VCaP (cell line): Measurements from ENCODE around the gene SLC35F2.

Source experiments
- H3K27ac ChIP-seq: fragments of 450-650 bp; 2 replicates; pipeline ENCODE4 v1.5.1; 2017
- TF ChIP-seq, protein P1 (sequence below): fragments of 450-650 bp; conservative IDR thresholded peaks from 2 replicates; pipeline ENCODE4 v1.5.1; 2017; ENCODE audit warnings: mild to moderate bottlenecking, moderate library complexity

SLC35F2 gene

GRCh38 chr11:107821199-107821927 lies 37.2 kb downstream of the SLC35F2 start:
- no peak overlapping the region for H3K27ac ChIP-seq
- TF ChIP-seq, protein P1, sequence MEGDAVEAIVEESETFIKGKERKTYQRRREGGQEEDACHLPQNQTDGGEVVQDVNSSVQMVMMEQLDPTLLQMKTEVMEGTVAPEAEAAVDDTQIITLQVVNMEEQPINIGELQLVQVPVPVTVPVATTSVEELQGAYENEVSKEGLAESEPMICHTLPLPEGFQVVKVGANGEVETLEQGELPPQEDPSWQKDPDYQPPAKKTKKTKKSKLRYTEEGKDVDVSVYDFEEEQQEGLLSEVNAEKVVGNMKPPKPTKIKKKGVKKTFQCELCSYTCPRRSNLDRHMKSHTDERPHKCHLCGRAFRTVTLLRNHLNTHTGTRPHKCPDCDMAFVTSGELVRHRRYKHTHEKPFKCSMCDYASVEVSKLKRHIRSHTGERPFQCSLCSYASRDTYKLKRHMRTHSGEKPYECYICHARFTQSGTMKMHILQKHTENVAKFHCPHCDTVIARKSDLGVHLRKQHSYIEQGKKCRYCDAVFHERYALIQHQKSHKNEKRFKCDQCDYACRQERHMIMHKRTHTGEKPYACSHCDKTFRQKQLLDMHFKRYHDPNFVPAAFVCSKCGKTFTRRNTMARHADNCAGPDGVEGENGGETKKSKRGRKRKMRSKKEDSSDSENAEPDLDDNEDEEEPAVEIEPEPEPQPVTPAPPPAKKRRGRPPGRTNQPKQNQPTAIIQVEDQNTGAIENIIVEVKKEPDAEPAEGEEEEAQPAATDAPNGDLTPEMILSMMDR: no peak

DNA sequence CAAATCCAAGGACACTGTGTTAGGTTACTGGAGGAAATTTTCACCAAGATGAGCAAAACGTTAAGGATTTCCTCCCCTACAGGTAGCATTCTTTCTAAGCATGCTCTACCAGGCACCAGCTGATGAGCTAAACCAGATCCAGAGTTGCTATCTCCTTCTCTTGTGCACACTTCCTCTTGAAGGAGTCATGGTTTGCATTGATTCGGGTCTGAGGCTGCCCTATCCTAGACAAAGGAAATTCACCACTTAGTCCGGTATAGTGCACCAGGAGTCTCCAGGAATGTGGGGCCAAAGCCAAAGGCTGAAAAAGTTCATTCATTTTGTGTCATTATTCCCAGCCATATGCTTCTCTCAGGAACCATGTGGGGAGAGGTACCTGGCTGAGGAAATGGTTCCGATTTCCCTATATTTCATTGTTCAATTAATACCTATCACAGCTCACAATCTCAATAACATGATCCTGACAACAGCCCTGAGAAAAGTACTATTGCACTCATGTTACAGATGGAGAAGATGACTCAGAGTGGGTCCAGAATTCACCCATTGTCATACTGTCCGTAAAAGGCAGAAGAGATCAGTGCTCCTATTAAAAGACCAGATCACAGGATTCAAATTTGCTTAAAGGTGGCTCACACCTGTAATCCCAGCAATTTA lies 39.1 kb downstream of the SLC35F2 start:
- H3K27ac ChIP-seq: no peak overlapping the region
- TF ChIP-seq, protein P1: no peak

DNA sequence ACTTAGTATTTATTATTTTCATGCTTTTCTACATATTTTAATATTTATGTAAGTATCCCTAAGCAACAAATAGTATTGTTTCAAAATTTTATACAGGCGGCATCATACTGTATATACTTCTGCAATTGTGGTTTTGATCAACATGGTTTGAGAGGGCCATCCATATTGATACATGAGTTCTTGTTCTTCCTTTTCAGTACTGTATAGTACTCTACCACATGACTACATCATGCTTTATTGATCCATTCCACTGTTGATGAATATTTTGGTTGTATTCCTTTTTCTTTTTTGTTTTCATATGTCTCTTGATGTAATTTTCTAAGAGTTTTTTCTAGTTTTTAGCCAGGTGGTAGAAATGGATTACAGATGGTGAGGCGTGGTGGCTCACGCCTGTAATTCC lies 40.1 kb downstream of the SLC35F2 start:
- TF ChIP-seq, protein P1: no peak
- H3K27ac ChIP-seq: no peak overlapping the region

DNA sequence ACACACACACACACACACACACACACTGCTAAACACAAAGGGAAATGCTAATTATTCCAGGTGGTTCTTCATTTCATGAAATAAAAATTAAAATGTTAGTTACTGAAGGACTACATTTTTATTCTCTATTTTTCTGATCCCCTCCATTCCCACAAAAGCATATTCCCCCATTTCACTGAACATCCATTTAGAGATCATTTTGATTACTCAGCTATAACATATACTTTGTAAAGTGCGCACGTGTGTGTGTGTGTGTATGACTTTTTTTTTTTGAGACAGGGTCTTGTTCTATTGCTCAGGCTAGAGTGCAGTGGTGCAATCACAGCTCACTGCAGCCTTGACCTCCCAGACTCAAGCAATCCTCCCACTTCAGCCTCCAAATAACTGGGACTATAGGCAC lies 42.6 kb downstream of the SLC35F2 start:
- H3K27ac ChIP-seq: no peak overlapping the region
- TF ChIP-seq, protein P1: no peak

DNA sequence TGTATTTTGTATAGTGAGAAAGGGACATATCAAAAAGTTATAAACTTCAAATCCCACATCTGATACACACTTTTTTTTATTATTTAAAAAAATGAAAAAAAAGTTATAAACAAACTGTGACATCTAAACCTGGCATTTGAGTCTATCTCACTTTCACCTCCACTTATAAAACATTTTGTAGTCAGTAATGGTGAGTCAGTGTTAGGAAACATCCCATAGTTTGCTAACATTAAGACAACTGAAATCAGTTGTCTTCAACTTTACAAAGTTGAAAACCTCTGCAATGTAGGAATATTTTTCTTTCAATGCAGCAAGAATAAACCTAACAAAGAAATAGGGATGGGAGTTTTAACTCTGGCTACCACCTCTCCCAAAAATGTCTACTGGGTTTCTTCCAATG lies 47.7 kb downstream of the SLC35F2 start:
- H3K27ac ChIP-seq: no peak overlapping the region
- TF ChIP-seq, protein P1: no peak

GRCh38 chr11:107808521-107808920 lies 50.1 kb downstream of the SLC35F2 start:
- TF ChIP-seq, protein P1: no peak
- no peak overlapping the region for H3K27ac ChIP-seq

GRCh38 chr11:107804971-107805370 lies 53.6 kb downstream of the SLC35F2 start:
- TF ChIP-seq, protein P1: no peak
- H3K27ac ChIP-seq: no peak overlapping the region
